ENCODE results near the gene RCAN2. TPM values are rescaled to one million over a fixed set of nuclear protein-coding genes. Genes with fewer than 3 reads are reported as not detected.

The RCAN2 gene
- total RNA-seq, 1 donor from 2014 or later, result 0.07 TPM

GRCh38 chr6:46507426-46507825 lies 16.2 kb upstream of the RCAN2 start:
- no peak for DNase-seq
- peaks cover 2% of the 10 kb centered on the region for H3K27me3 Mint-ChIP-seq
- no peaks in the 10 kb centered on the region for H3K36me3 Mint-ChIP-seq (ENCODE audit: low read depth)
- H3K4me1 Mint-ChIP-seq, result no peaks in the 10 kb centered on the region
- intact Hi-C loops (cut with micrococcal nuclease), result no loop called here
- H3K9me3 Mint-ChIP-seq, result no peaks in the 10 kb centered on the region
- H3K27ac Mint-ChIP-seq, result no peak overlapping the region
- H3K4me3 Mint-ChIP-seq, result no peak overlapping the region

- Mint-ChIP-seq H3K9me3 (no peaks in the 10 kb centered on the region), H3K36me3 (ENCODE audit: low read depth) (no peaks in the 10 kb centered on the region), H3K4me1 (no peaks in the 10 kb centered on the region), H3K4me3 (no peak overlapping the region), H3K27me3 (peaks cover 2% of the 10 kb centered on the region), H3K27ac (no peak overlapping the region)
- intact Hi-C loops (cut with micrococcal nuclease), result no loop called here
- DNase-seq, result no peak
These were observed 14.7 kb upstream of the RCAN2 start for GRCh38 chr6:46505693-46506512.

- DNase-seq, result no peak
- H3K4me1 Mint-ChIP-seq, result no peaks in the 10 kb centered on the region
- intact Hi-C loops (cut with micrococcal nuclease), result no loop called here
- H3K27ac Mint-ChIP-seq, result no peak overlapping the region
- H3K27me3 Mint-ChIP-seq, result peaks cover 2% of the 10 kb centered on the region
- H3K36me3 Mint-ChIP-seq (ENCODE audit: low read depth), result no peaks in the 10 kb centered on the region
- no peaks in the 10 kb centered on the region for H3K9me3 Mint-ChIP-seq
- no peak overlapping the region for H3K4me3 Mint-ChIP-seq
These were observed 13.0 kb upstream of the RCAN2 start for GRCh38 chr6:46504242-46504641.

- no peak overlapping the region for H3K27ac Mint-ChIP-seq
- no peak overlapping the region for H3K4me3 Mint-ChIP-seq
- peak; percentile 32 for DNase-seq
- H3K4me1 Mint-ChIP-seq, result no peaks in the 10 kb centered on the region
- no peaks in the 10 kb centered on the region for H3K36me3 Mint-ChIP-seq (ENCODE audit: low read depth)
- H3K9me3 Mint-ChIP-seq, result no peaks in the 10 kb centered on the region
- intact Hi-C loops (cut with micrococcal nuclease), result no loop called here
- peaks cover 2% of the 10 kb centered on the region for H3K27me3 Mint-ChIP-seq
These were observed 11.4 kb upstream of the RCAN2 start for GRCh38 chr6:46502486-46503119.

- H3K36me3 Mint-ChIP-seq (ENCODE audit: low read depth), result no peaks in the 10 kb centered on the region
- no peak overlapping the region for H3K4me3 Mint-ChIP-seq
- H3K27ac Mint-ChIP-seq, result no peak overlapping the region
- DNase-seq, result peak; percentile 33
- H3K9me3 Mint-ChIP-seq, result no peaks in the 10 kb centered on the region
- peaks cover 6% of the 10 kb centered on the region for H3K27me3 Mint-ChIP-seq
- intact Hi-C loops (cut with micrococcal nuclease), result no loop called here
- no peaks in the 10 kb centered on the region for H3K4me1 Mint-ChIP-seq
These were observed 10.2 kb upstream of the RCAN2 start for GRCh38 chr6:46501136-46502089.

- no peaks in the 10 kb centered on the region for H3K4me1 Mint-ChIP-seq
- no peak for DNase-seq
- no peaks in the 10 kb centered on the region for H3K9me3 Mint-ChIP-seq
- H3K27ac Mint-ChIP-seq, result no peak overlapping the region
- no peaks in the 10 kb centered on the region for H3K36me3 Mint-ChIP-seq (ENCODE audit: low read depth)
- intact Hi-C loops (cut with micrococcal nuclease), result no loop called here
- H3K27me3 Mint-ChIP-seq, result peaks cover 8% of the 10 kb centered on the region
- no peak overlapping the region for H3K4me3 Mint-ChIP-seq
These were observed 9.1 kb upstream of the RCAN2 start for GRCh38 chr6:46500382-46500781.

GRCh38 chr6:46491628-46492547 lies 639 bp upstream of the RCAN2 start:
- peak overlapping the region; percentile 22 for H3K4me3 Mint-ChIP-seq
- H3K9me3 Mint-ChIP-seq, result no peaks in the 10 kb centered on the region
- peaks cover 66% of the 10 kb centered on the region for H3K27me3 Mint-ChIP-seq
- intact Hi-C loops (cut with micrococcal nuclease), result no loop called here
- H3K27ac Mint-ChIP-seq, result no peak overlapping the region
- H3K36me3 Mint-ChIP-seq (ENCODE audit: low read depth), result no peaks in the 10 kb centered on the region
- H3K4me1 Mint-ChIP-seq, result peaks cover 6% of the 10 kb centered on the region
- no peak for DNase-seq

- peaks cover 6% of the 10 kb centered on the region for H3K4me1 Mint-ChIP-seq
- no peaks in the 10 kb centered on the region for H3K36me3 Mint-ChIP-seq (ENCODE audit: low read depth)
These were observed 636 bp downstream of the RCAN2 start for GRCh38 chr6:46490425-46491200.

GRCh38 chr6:46486181-46486580 lies 5.1 kb downstream of the RCAN2 start:
- intact Hi-C loops (cut with micrococcal nuclease), result no loop called here
- H3K9me3 Mint-ChIP-seq, result no peaks in the 10 kb centered on the region
- no peak overlapping the region for H3K27ac Mint-ChIP-seq

More at GRCh38 chr6:46490425-46491200, 636 bp downstream of the RCAN2 start:
- no peak overlapping the region for H3K27ac Mint-ChIP-seq
- DNase-seq, result no peak
- H3K9me3 Mint-ChIP-seq, result no peaks in the 10 kb centered on the region
- H3K27me3 Mint-ChIP-seq, result peaks cover 68% of the 10 kb centered on the region
- H3K4me3 Mint-ChIP-seq, result peak overlapping the region; percentile 42
- intact Hi-C loops (cut with micrococcal nuclease), result no loop called here

GRCh38 chr6:46484081-46484820 lies 7.0 kb downstream of the RCAN2 start:
- H3K4me1 Mint-ChIP-seq, result no peaks in the 10 kb centered on the region
- no peaks in the 10 kb centered on the region for H3K36me3 Mint-ChIP-seq (ENCODE audit: low read depth)
- H3K27ac Mint-ChIP-seq, result no peak overlapping the region
- no peak overlapping the region for H3K4me3 Mint-ChIP-seq
- intact Hi-C loops (cut with micrococcal nuclease), result no loop called here
- peaks cover 31% of the 10 kb centered on the region for H3K27me3 Mint-ChIP-seq
- no peak for DNase-seq
- no peaks in the 10 kb centered on the region for H3K9me3 Mint-ChIP-seq

More at GRCh38 chr6:46486181-46486580, 5.1 kb downstream of the RCAN2 start:
- DNase-seq, result no peak
- Mint-ChIP-seq H3K27me3 (peaks cover 46% of the 10 kb centered on the region), H3K36me3 (ENCODE audit: low read depth) (no peaks in the 10 kb centered on the region), H3K4me3 (no peak overlapping the region), H3K4me1 (peaks cover 2% of the 10 kb centered on the region)

- DNase-seq, result no peak
- intact Hi-C loops (cut with micrococcal nuclease), result no loop called here
- H3K9me3 Mint-ChIP-seq, result no peaks in the 10 kb centered on the region
- no peaks in the 10 kb centered on the region for H3K4me1 Mint-ChIP-seq
- H3K27ac Mint-ChIP-seq, result no peak overlapping the region
- no peaks in the 10 kb centered on the region for H3K36me3 Mint-ChIP-seq (ENCODE audit: low read depth)
- H3K27me3 Mint-ChIP-seq, result peaks cover 9% of the 10 kb centered on the region
- no peak overlapping the region for H3K4me3 Mint-ChIP-seq
These were observed 14.9 kb downstream of the RCAN2 start for GRCh38 chr6:46476301-46476700.

GRCh38 chr6:46473881-46474280 lies 17.4 kb downstream of the RCAN2 start:
- H3K9me3 Mint-ChIP-seq, result no peaks in the 10 kb centered on the region
- peaks cover 9% of the 10 kb centered on the region for H3K27me3 Mint-ChIP-seq
- no peak for DNase-seq
- no peak overlapping the region for H3K4me3 Mint-ChIP-seq
- no peaks in the 10 kb centered on the region for H3K4me1 Mint-ChIP-seq
- no peak overlapping the region for H3K27ac Mint-ChIP-seq
- intact Hi-C loops (cut with micrococcal nuclease), result no loop called here
- no peaks in the 10 kb centered on the region for H3K36me3 Mint-ChIP-seq (ENCODE audit: low read depth)

All from activated CD4-positive, alpha-beta T cell treated with anti-CD3 and anti-CD28 coated beads, Interleukin-2, amount 10 ng/mL, durations not matched to agents 24 days and 14 days (primary cell).